Vagina (tissue), 2 donors: ENCODE measurements around the gene RNF227. TPM values are rescaled to one million over a fixed set of nuclear protein-coding genes. Genes with fewer than 3 reads are reported as not detected.

ENCODE experiments used
- DNase-seq, 2 donors: peaks; one replicate each; pipeline ENCODE4 v3.0.0-alpha.2; 2017; ENCODE audit errors: extremely low spot score in 2 of 2
- H3K27ac ChIP-seq: fragments of 200-600 bp; sonication (generic); one replicate; pipeline ENCODE4 v1.5.1; 2019
- H3K27me3 ChIP-seq: fragments of 200-600 bp; sonication (generic); one replicate; pipeline ENCODE4 v1.5.1; 2019
- H3K36me3 ChIP-seq, 2 donors: fragments of 200-600 bp; sonication (generic); one replicate each; pipeline ENCODE4 v1.5.1; 2017 to 2019
- H3K4me1 ChIP-seq: fragments of 200-600 bp; sonication (generic); one replicate; pipeline ENCODE4 v1.5.1; 2019
- H3K4me3 ChIP-seq, 2 donors: fragments of 200-600 bp; sonication (generic); 1 replicate in 1 of 2; 2 replicates in 1 of 2; pipeline ENCODE4 v1.5.1; 2016 to 2019
- H3K9me3 ChIP-seq: fragments of 200-600 bp; sonication (generic); one replicate; pipeline ENCODE4 v1.5.1; 2019
- POLR2A ChIP-seq, 2 donors: fragments of 450-650 bp; IDR thresholded peaks; one replicate each; pipeline ENCODE4 v1.6.1; 2017; ENCODE audit warnings: antibody characterized with exemption in 2 of 2, mild to moderate bottlenecking in 2 of 2, moderate library complexity in 2 of 2
- POLR2AphosphoS5 ChIP-seq, 2 donors: sonication (generic); formaldehyde crosslinking; IDR thresholded peaks; one replicate each; pipeline ENCODE4 v1.9.0; 2017; ENCODE audit warnings: antibody characterized with exemption in 2 of 2, mild to moderate bottlenecking in 2 of 2, low read depth in 1 of 2; ENCODE audit not compliant: insufficient read depth in 1 of 2
- intact Hi-C: fragments of 100-400 bp; cut with DNase I; formaldehyde crosslinking; loops from one replicate; pipeline ENCODE4 v1.15.1; 2023
- total RNA-seq: library from RNA; depleted of rRNA; stranded (reverse); fragments of >200 nt; gene quantifications from one replicate; pipeline ENCODE4 v1.2.3, GENCODE V29; 2016
- TF ChIP-seq, protein P1 (sequence below), 3 experiments: fragments of 450-650 bp in 2 of 3; fragments of 200-600 bp in 1 of 3; sonication (generic) in 1 of 3; IDR thresholded peaks; one replicate each; pipeline ENCODE4 v1.5.1; 2017 to 2019; ENCODE audit warnings: antibody characterized with exemption in 3 of 3, mild to moderate bottlenecking in 2 of 3, moderate library complexity in 2 of 3

RNF227 gene
- total RNA-seq, 1 donor from 2014 or later, result 2.9 TPM

DNA sequence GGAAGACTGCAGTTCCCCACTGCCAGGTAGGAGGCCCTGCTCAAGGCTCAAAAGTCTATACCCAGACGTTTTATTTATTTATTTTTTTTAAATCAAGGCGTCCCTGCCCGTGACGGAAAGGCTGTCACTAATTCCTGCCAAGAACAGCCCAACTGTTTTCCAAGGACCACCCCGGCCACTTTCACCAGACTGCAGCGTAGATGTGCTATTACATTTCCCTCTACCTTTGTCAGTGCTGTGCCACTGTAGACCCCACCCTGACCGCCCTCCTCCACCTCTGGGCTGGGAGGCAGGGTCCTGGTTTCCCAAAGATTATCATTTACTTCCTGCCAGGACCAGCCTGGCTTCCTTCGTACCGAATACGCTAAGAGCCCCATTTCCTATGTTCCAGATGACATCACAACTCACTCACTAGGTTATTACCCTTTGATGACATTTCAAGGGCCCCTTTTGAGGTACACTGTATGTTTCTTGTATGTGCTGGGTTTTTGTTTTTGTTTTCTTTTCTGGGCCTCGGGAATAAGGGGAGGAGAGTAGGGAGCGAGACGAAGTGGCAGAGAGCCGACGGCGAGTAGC lies 6.3 kb upstream of the RNF227 start:
- intact Hi-C loops, result no loop called here
- peak overlapping the region; percentile 43 to 50 for H3K4me3 ChIP-seq
- TF ChIP-seq POLR2AphosphoS5 (IDR thresholded peaks at IDR 0.05; ENCODE audit: insufficient read depth in 1 of 2, low read depth in 1 of 2) (no peak), POLR2A (IDR thresholded peaks at IDR 0.05) (no peak)
- TF ChIP-seq, protein P1, sequence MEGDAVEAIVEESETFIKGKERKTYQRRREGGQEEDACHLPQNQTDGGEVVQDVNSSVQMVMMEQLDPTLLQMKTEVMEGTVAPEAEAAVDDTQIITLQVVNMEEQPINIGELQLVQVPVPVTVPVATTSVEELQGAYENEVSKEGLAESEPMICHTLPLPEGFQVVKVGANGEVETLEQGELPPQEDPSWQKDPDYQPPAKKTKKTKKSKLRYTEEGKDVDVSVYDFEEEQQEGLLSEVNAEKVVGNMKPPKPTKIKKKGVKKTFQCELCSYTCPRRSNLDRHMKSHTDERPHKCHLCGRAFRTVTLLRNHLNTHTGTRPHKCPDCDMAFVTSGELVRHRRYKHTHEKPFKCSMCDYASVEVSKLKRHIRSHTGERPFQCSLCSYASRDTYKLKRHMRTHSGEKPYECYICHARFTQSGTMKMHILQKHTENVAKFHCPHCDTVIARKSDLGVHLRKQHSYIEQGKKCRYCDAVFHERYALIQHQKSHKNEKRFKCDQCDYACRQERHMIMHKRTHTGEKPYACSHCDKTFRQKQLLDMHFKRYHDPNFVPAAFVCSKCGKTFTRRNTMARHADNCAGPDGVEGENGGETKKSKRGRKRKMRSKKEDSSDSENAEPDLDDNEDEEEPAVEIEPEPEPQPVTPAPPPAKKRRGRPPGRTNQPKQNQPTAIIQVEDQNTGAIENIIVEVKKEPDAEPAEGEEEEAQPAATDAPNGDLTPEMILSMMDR (IDR thresholded peaks at IDR 0.05), result no peak
- H3K4me1 ChIP-seq, result peaks cover 13% of the 10 kb centered on the region
- peak overlapping the region; percentile 60 for H3K27ac ChIP-seq
- no peak for DNase-seq
- no peaks in the 10 kb centered on the region for H3K36me3 ChIP-seq
- no peaks in the 10 kb centered on the region for H3K27me3 ChIP-seq
- H3K9me3 ChIP-seq, result no peaks in the 10 kb centered on the region

DNA sequence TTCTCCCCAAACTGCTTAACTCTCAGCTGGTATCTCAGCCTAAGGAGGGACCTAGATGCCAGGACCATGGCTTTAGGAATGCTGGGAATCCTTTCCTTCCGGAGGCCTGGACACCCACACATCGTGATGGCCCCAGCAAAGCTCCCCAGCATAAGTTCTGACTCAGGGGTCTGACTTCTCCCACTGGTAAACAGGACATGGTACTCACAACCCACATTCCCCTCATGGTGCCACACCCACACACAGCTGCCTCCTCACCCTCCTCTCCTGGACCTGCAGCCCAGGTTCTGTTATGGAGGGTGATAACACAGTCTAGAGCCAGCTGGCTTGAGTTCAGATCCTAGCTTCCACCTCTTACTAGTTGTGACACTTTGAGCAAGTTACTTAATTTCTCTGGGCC lies 719 bp upstream of the RNF227 start:
- H3K9me3 ChIP-seq, result no peaks in the 10 kb centered on the region
- peak overlapping the region; percentile 95 for H3K27ac ChIP-seq
- peak overlapping the region; percentile 51 to 60 for H3K4me3 ChIP-seq
- no peaks in the 10 kb centered on the region for H3K27me3 ChIP-seq
- peaks cover 0 to 3% of the 10 kb centered on the region in 2 donors for H3K36me3 ChIP-seq
- DNase-seq, result no peak
- TF ChIP-seq POLR2A (IDR thresholded peaks at IDR 0.05) (no peak), POLR2AphosphoS5 (IDR thresholded peaks at IDR 0.05; ENCODE audit: insufficient read depth in 1 of 2, low read depth in 1 of 2) (no peak)
- TF ChIP-seq, protein P1 (IDR thresholded peaks at IDR 0.05), result no peak
- peaks cover 17% of the 10 kb centered on the region for H3K4me1 ChIP-seq
- intact Hi-C loops, result no loop called here

DNA sequence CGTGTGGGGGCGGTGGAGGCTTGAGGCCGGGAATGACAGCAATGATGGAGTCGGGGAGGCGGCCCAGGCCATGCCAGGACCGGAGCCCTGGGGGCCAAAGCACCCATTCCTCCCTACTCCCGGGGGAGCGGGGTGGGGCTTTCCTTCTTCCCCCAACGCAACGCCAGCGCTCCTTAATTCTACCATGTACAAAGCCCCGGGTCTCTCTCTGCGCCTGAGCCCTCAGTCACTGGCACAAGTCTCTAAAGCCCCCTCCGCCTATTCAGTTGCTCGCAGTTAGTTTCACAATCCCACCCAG lies 245 bp upstream of the RNF227 start:
- H3K4me3 ChIP-seq, result peak overlapping the region; percentile 51 to 60
- peaks cover 17% of the 10 kb centered on the region for H3K4me1 ChIP-seq
- H3K9me3 ChIP-seq, result no peaks in the 10 kb centered on the region
- TF ChIP-seq POLR2A (IDR thresholded peaks at IDR 0.05), result no peak
- TF ChIP-seq, protein P1 (IDR thresholded peaks at IDR 0.05), result no peak
- peak overlapping the region; percentile 95 for H3K27ac ChIP-seq
- intact Hi-C loops, result no loop called here
- peaks cover 0 to 8% of the 10 kb centered on the region in 2 donors for H3K36me3 ChIP-seq
- no peak for DNase-seq
- no peaks in the 10 kb centered on the region for H3K27me3 ChIP-seq

- peak overlapping the region; percentile 51 to 60 for H3K4me3 ChIP-seq
- H3K27ac ChIP-seq, result peak overlapping the region; percentile 95
- H3K27me3 ChIP-seq, result no peaks in the 10 kb centered on the region
- peaks cover 17% of the 10 kb centered on the region for H3K4me1 ChIP-seq
- TF ChIP-seq POLR2A (IDR thresholded peaks at IDR 0.05), result no peak
- TF ChIP-seq POLR2AphosphoS5 (IDR thresholded peaks at IDR 0.05; ENCODE audit: insufficient read depth in 1 of 2, low read depth in 1 of 2), result no peak
- TF ChIP-seq, protein P1 (IDR thresholded peaks at IDR 0.05), result no peak
- peaks cover 0 to 19% of the 10 kb centered on the region in 2 donors for H3K36me3 ChIP-seq
- no peaks in the 10 kb centered on the region for H3K9me3 ChIP-seq
- intact Hi-C loops, result no loop called here
- DNase-seq, result peak in 1 of 2 donors; percentile 93
Measured at GRCh38 chr17:7915179-7915610, 894 bp downstream of the RNF227 start.

DNA sequence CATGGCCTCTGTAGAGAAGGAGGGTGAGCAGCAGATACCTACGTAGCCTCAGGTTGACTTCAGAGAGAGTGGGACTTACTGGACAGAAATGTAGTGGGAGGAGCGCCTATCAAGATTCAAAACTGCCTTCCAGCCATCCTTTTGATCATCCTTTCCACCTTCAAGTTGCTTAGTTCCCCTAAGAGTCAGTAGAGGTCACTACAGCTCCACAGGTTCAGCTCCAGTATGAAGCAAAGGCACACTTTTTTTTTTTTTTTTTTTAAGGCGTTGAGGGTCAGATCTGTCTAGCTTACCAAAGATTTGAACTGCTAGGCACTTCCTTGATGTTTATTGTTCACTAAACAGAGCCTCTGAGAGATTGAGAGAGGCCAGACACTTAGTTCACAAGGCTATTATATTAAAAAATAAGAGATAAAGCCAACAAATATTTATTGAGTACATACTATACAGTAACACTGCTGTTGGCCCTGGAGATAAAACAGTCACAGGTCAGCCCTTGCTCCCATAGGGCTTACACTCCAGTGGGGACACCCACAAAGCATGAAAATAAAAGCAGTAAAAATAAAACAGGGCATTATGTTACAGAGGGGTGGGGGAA lies 3.1 kb downstream of the RNF227 start:
- intact Hi-C loops, result no loop called here
- H3K4me3 ChIP-seq, result no peak overlapping the region
- TF ChIP-seq, protein P1 (IDR thresholded peaks at IDR 0.05), result peak; percentile 19 to 48 (median 22)
- no peak for TF ChIP-seq POLR2AphosphoS5 (IDR thresholded peaks at IDR 0.05; ENCODE audit: insufficient read depth in 1 of 2, low read depth in 1 of 2)
- no peak for DNase-seq
- no peaks in the 10 kb centered on the region for H3K9me3 ChIP-seq
- peaks cover 0 to 41% of the 10 kb centered on the region in 2 donors for H3K36me3 ChIP-seq
- H3K27me3 ChIP-seq, result no peaks in the 10 kb centered on the region
- no peak overlapping the region for H3K27ac ChIP-seq
- H3K4me1 ChIP-seq, result peaks cover 17% of the 10 kb centered on the region
